ENCODE measurements around the gene ITCH.
A peak's percentile ranks its signal among the peaks of the same experiment; 100 is the strongest.

ITCH gene

DNA sequence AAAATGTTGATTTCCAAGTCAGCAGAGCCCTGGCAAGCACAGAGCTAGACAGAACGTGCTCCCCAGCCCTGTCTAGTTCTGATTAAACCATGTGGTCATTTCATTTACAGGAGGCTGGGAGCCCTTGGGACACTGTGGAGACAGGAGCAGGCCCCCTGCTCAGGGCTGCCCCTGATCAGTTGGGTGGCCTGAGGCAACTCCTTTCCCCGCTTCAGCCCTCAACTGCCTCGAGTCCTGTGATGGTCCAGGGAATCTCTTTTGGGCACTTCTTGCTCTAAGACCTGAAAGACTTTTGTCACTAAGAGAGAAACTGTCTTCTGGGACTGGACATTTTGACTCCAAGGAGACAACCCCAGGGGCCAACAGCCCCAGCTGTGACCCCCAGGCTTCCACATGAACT lies 166.7 kb downstream of the ITCH start:
- H3K27me3 Mint-ChIP-seq (ENCODE audit: low read depth) = no peaks in the 10 kb centered on the region
- no peak overlapping the region for H3K27ac Mint-ChIP-seq
- no peak overlapping the region for H3K4me3 Mint-ChIP-seq
- H3K4me1 Mint-ChIP-seq (ENCODE audit: low read depth) = no peaks in the 10 kb centered on the region
- no peak for DNase-seq (ENCODE audit: low spot score)
- H3K9me3 Mint-ChIP-seq = no peaks in the 10 kb centered on the region
- peaks cover 46% of the 10 kb centered on the region for H3K36me3 Mint-ChIP-seq (ENCODE audit: low read depth)

- H3K4me3 Mint-ChIP-seq = no peak overlapping the region
- no peaks in the 10 kb centered on the region for H3K9me3 Mint-ChIP-seq
- peaks cover 44% of the 10 kb centered on the region for H3K36me3 Mint-ChIP-seq (ENCODE audit: low read depth)
- H3K4me1 Mint-ChIP-seq (ENCODE audit: low read depth) = no peaks in the 10 kb centered on the region
- no peaks in the 10 kb centered on the region for H3K27me3 Mint-ChIP-seq (ENCODE audit: low read depth)
- no peak for DNase-seq (ENCODE audit: low spot score)
- no peak overlapping the region for H3K27ac Mint-ChIP-seq
Observed at GRCh38 chr20:34530342-34530741, 167.3 kb downstream of the ITCH start.

- Mint-ChIP-seq H3K36me3 (ENCODE audit: low read depth) (peaks cover 48% of the 10 kb centered on the region), H3K27me3 (ENCODE audit: low read depth) (no peaks in the 10 kb centered on the region), H3K4me1 (ENCODE audit: low read depth) (no peaks in the 10 kb centered on the region), H3K9me3 (no peaks in the 10 kb centered on the region), H3K4me3 (no peak overlapping the region), H3K27ac (no peak overlapping the region)
- DNase-seq (ENCODE audit: low spot score) = no peak
Observed at GRCh38 chr20:34531608-34532265, 168.7 kb downstream of the ITCH start.

DNA sequence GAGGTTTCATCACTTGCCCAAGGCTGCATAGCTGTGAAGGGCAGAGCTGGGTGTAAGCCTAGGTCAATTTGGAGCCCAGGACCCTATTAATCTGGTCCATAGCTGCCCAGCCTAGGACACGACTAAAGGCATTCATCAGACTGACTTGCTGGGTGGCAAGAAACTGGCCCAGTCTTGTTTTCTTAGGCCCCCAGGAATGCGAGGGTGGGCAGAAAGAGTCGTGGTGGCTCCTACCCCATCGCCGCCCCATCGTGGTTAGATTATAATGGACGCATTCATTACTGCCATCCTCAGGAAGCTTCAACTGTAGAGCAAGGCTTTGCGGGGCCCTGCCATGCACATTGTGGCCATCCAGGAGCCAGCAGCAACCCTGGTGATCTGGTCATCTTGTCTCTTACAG lies 169.2 kb downstream of the ITCH start:
- Mint-ChIP-seq H3K4me1 (ENCODE audit: low read depth) (no peaks in the 10 kb centered on the region), H3K27ac (no peak overlapping the region), H3K27me3 (ENCODE audit: low read depth) (no peaks in the 10 kb centered on the region), H3K9me3 (no peaks in the 10 kb centered on the region), H3K4me3 (no peak overlapping the region), H3K36me3 (ENCODE audit: low read depth) (peaks cover 48% of the 10 kb centered on the region)
- no peak for DNase-seq (ENCODE audit: low spot score)

DNA sequence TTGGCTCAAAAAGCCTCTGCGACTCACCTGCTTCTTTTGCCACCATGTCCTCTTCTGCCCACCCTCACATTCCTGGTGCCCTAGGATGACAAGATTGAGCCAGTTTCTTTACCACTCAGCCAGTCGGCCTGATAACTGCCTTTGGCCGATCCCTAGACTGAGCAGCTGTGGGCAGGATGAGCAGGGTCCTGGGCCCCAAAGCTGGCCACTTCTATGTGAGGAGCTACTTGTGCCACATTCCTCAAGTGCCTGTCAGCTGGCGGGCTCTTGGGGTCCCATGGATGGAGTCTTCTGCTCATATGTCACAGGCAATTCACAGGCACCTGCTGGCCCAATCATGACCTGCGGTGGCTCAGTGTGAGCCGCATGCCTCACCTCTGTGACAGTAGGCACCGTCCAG lies 169.7 kb downstream of the ITCH start:
- Mint-ChIP-seq H3K36me3 (ENCODE audit: low read depth) (peaks cover 44% of the 10 kb centered on the region), H3K27me3 (ENCODE audit: low read depth) (no peaks in the 10 kb centered on the region), H3K4me1 (ENCODE audit: low read depth) (no peaks in the 10 kb centered on the region), H3K4me3 (no peak overlapping the region), H3K27ac (no peak overlapping the region), H3K9me3 (no peaks in the 10 kb centered on the region)
- DNase-seq (ENCODE audit: low spot score) = no peak

- H3K9me3 Mint-ChIP-seq = no peaks in the 10 kb centered on the region
- H3K27ac Mint-ChIP-seq = no peak overlapping the region
- H3K4me3 Mint-ChIP-seq = no peak overlapping the region
- no peak for DNase-seq (ENCODE audit: low spot score)
- peaks cover 2% of the 10 kb centered on the region for H3K4me1 Mint-ChIP-seq (ENCODE audit: low read depth)
- peaks cover 37% of the 10 kb centered on the region for H3K36me3 Mint-ChIP-seq (ENCODE audit: low read depth)
- H3K27me3 Mint-ChIP-seq (ENCODE audit: low read depth) = no peaks in the 10 kb centered on the region
Observed at GRCh38 chr20:34534391-34535165, 171.5 kb downstream of the ITCH start.

DNA sequence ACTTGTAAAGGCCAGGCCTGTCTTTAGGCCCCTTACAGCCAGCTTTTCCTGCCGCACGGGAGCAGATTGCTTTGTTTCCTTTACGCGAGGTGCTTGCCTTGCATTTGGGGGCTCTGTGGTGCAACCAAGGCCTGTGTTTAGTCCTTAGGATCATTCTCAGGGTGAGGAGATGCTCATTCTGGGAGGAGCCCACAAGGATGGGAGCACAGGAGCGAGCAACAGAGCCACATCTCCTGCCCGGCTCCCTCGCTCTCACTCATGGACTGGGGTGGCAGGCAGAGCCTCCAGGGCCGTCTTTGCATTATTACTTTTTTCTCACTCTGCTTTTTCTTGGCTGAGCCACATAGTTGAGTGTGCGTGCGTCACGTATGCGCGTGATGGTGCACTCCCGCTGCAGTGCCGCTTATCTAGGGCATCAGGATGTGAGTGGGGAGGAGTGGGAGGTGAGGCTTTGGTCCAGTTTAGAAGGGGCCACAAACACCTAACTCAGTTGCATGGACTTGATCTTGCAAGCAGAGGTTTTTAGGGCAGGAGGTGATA lies 172.3 kb downstream of the ITCH start:
- H3K4me3 Mint-ChIP-seq = no peak overlapping the region
- H3K9me3 Mint-ChIP-seq = no peaks in the 10 kb centered on the region
- DNase-seq (ENCODE audit: low spot score) = no peak
- peaks cover 33% of the 10 kb centered on the region for H3K36me3 Mint-ChIP-seq (ENCODE audit: low read depth)
- H3K4me1 Mint-ChIP-seq (ENCODE audit: low read depth) = peaks cover 2% of the 10 kb centered on the region
- H3K27ac Mint-ChIP-seq = no peak overlapping the region
- no peaks in the 10 kb centered on the region for H3K27me3 Mint-ChIP-seq (ENCODE audit: low read depth)

DNA sequence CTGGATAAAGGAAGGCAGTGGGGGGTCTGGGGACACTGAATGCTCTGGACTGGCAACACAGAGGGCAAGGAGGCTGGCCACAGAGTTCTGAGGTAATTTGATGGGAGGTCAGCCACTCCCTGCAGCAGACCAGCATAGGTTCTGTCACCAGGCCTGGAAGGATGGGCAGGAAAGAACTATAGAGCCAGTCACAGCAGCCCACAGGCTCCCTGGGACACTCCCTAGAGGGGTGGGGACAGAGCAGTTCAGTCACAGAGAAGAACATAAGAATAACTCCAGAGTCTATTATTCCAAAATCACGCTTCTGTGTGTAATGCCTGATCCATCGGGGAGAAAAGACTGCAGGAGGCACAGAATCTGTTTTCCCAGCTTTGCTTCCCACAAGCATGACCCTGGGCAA lies 172.8 kb downstream of the ITCH start:
- no peak overlapping the region for H3K4me3 Mint-ChIP-seq
- H3K9me3 Mint-ChIP-seq = no peaks in the 10 kb centered on the region
- H3K36me3 Mint-ChIP-seq (ENCODE audit: low read depth) = peaks cover 35% of the 10 kb centered on the region
- H3K27me3 Mint-ChIP-seq (ENCODE audit: low read depth) = no peaks in the 10 kb centered on the region
- H3K4me1 Mint-ChIP-seq (ENCODE audit: low read depth) = peaks cover 2% of the 10 kb centered on the region
- no peak overlapping the region for H3K27ac Mint-ChIP-seq
- no peak for DNase-seq (ENCODE audit: low spot score)

DNA sequence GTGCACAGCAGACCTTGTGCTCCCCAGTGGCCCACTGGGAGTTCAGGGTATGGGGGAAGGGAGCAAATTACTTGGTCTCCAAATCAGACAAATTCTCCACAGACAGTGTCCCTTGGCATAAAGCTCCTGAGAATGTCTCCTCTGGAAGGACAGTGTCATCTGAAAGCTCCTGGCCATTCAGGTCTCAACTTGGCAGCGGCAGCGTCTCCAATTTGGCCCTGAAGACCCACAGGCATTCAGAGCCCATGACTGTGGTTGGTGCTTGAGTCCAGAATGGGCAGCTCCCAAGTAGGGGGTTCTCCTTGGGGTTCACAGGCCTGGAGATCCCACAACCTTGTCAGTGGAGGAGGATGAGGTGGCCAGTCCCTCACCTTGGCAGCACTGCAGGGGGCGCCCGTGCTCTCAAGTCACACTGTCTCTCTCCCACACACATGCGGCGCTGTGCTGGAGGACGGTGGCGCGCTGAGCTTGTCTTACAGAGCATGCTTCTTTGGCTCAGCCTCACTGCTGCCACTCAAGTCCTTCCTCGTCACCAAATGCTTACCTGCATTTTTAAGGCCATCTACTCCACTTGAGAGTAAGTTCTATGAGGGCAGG lies 173.8 kb downstream of the ITCH start:
- Mint-ChIP-seq H3K9me3 (no peaks in the 10 kb centered on the region), H3K27ac (no peak overlapping the region), H3K4me1 (ENCODE audit: low read depth) (peaks cover 5% of the 10 kb centered on the region), H3K4me3 (no peak overlapping the region), H3K27me3 (ENCODE audit: low read depth) (no peaks in the 10 kb centered on the region), H3K36me3 (ENCODE audit: low read depth) (peaks cover 37% of the 10 kb centered on the region)
- no peak for DNase-seq (ENCODE audit: low spot score)

- Mint-ChIP-seq H3K4me3 (no peak overlapping the region), H3K9me3 (no peaks in the 10 kb centered on the region), H3K27ac (no peak overlapping the region), H3K4me1 (ENCODE audit: low read depth) (peaks cover 5% of the 10 kb centered on the region), H3K27me3 (ENCODE audit: low read depth) (no peaks in the 10 kb centered on the region), H3K36me3 (ENCODE audit: low read depth) (peaks cover 38% of the 10 kb centered on the region)
- no peak for DNase-seq (ENCODE audit: low spot score)
Observed at GRCh38 chr20:34537651-34538050, 174.6 kb downstream of the ITCH start.

- peaks cover 40% of the 10 kb centered on the region for H3K36me3 Mint-ChIP-seq (ENCODE audit: low read depth)
- H3K27ac Mint-ChIP-seq = no peak overlapping the region
- peak; percentile 37 for DNase-seq (ENCODE audit: low spot score)
- no peaks in the 10 kb centered on the region for H3K9me3 Mint-ChIP-seq
- H3K4me3 Mint-ChIP-seq = no peak overlapping the region
- H3K27me3 Mint-ChIP-seq (ENCODE audit: low read depth) = no peaks in the 10 kb centered on the region
- H3K4me1 Mint-ChIP-seq (ENCODE audit: low read depth) = peaks cover 5% of the 10 kb centered on the region
Observed at GRCh38 chr20:34538671-34539123, 175.6 kb downstream of the ITCH start.

DNA sequence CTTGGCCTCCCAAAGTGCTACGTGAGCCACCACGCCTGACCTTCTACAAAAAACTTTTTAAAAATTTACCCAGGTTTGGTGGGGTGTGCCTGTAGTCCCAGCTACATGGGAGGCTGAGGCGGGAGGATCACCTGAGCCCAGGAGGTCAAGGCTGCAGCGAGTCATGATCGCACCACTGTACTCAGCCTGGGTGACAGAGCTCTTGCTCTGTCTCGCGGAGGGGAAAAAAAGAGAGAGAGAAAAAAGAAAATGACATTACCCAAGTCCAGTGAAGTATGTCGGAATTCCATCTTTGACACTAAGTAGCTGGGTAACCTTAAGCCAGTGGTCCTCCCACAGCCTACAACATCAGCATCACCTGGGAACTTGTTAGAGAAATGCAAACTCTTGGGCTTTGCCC lies 176.7 kb downstream of the ITCH start:
- H3K27me3 Mint-ChIP-seq (ENCODE audit: low read depth) = no peaks in the 10 kb centered on the region
- peaks cover 36% of the 10 kb centered on the region for H3K36me3 Mint-ChIP-seq (ENCODE audit: low read depth)
- H3K9me3 Mint-ChIP-seq = no peaks in the 10 kb centered on the region
- peaks cover 10% of the 10 kb centered on the region for H3K4me1 Mint-ChIP-seq (ENCODE audit: low read depth)
- no peak overlapping the region for H3K27ac Mint-ChIP-seq
- no peak for DNase-seq (ENCODE audit: low spot score)
- no peak overlapping the region for H3K4me3 Mint-ChIP-seq

DNA sequence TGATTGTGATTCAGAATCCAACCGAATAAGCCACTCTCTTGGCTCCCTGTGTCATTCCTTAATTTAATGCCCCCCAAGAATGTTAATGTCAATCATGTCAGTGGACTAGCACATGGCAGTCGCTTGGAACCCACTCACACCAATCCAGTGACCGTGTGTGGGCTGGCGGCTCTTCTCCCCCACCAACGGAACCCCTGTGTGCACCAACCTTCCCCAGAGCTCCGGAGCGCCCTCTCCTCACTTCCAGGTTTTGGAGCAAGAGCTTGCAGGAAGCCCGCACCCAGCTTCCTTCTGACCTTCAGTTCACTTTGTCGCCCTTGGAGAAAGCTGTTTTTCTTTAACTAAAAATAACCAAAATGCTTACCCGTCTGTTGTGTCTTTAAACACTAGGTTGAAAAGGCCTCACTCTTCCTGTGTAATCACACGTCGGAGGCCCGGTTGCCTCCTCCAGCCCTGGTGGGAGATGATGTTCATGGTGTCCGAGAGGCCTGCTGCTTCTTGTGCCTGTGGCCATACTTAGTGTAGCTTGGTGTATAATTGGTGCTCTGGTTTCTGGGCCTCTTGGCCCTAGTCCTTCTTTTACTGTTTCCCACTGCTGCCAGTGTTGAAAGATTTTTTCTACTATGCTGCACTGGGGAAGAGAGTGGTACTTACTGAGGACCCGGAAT lies 177.7 kb downstream of the ITCH start:
- no peak for DNase-seq (ENCODE audit: low spot score)
- Mint-ChIP-seq H3K36me3 (ENCODE audit: low read depth) (peaks cover 32% of the 10 kb centered on the region), H3K4me1 (ENCODE audit: low read depth) (peaks cover 11% of the 10 kb centered on the region), H3K27me3 (ENCODE audit: low read depth) (no peaks in the 10 kb centered on the region), H3K9me3 (no peaks in the 10 kb centered on the region), H3K27ac (no peak overlapping the region), H3K4me3 (no peak overlapping the region)

All from T-helper 2 cell treated with Interferon-gamma antibody and Interleukin-4, amounts not matched to agents 5 μg/mL and 100 μg/mL, for 36 hours (primary cell).